GM06990 (cell line): ENCODE data around the gene ADCY7.
A peak's percentile ranks its signal among the peaks of the same experiment; 100 is the strongest.

Experiments
- DNase-seq: peaks from one replicate; pipeline ENCODE4 v3.0.0-alpha.2; 2011; ENCODE audit not compliant: insufficient read length; ENCODE audit errors: extremely low read depth
- H3K27me3 ChIP-seq: replicated peaks from 2 replicates; pipeline ENCODE4 v1.6.0; 2011; ENCODE audit warnings: low read length; ENCODE audit not compliant: control insufficient read depth, insufficient read depth
- H3K36me3 ChIP-seq: 2 replicates; pipeline ENCODE4 v1.5.1; 2011; ENCODE audit warnings: low read length; ENCODE audit not compliant: control insufficient read depth, insufficient read depth
- H3K4me3 ChIP-seq: replicated peaks from 2 replicates; pipeline ENCODE4 v1.5.1; 2011; ENCODE audit warnings: low read depth, mild to moderate bottlenecking, control low read depth, low read length
- TF ChIP-seq, protein P1 (sequence below): IDR thresholded peaks from 2 replicates; pipeline ENCODE4 v1.5.1; 2011; ENCODE audit warnings: low read length, control low read depth, mild to moderate bottlenecking, inconsistent platforms; ENCODE audit not compliant: insufficient read depth, poor library complexity, severe bottlenecking

The ADCY7 gene

GRCh38 chr16:50271148-50272041 is 5.0 kb downstream of the ADCY7 start:
- no peaks in the 10 kb centered on the region for H3K27me3 ChIP-seq
- no peak overlapping the region for H3K4me3 ChIP-seq
- DNase-seq = no peak
- TF ChIP-seq, protein P1, sequence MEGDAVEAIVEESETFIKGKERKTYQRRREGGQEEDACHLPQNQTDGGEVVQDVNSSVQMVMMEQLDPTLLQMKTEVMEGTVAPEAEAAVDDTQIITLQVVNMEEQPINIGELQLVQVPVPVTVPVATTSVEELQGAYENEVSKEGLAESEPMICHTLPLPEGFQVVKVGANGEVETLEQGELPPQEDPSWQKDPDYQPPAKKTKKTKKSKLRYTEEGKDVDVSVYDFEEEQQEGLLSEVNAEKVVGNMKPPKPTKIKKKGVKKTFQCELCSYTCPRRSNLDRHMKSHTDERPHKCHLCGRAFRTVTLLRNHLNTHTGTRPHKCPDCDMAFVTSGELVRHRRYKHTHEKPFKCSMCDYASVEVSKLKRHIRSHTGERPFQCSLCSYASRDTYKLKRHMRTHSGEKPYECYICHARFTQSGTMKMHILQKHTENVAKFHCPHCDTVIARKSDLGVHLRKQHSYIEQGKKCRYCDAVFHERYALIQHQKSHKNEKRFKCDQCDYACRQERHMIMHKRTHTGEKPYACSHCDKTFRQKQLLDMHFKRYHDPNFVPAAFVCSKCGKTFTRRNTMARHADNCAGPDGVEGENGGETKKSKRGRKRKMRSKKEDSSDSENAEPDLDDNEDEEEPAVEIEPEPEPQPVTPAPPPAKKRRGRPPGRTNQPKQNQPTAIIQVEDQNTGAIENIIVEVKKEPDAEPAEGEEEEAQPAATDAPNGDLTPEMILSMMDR = no peak
- H3K36me3 ChIP-seq = peaks cover 3% of the 10 kb centered on the region

DNA sequence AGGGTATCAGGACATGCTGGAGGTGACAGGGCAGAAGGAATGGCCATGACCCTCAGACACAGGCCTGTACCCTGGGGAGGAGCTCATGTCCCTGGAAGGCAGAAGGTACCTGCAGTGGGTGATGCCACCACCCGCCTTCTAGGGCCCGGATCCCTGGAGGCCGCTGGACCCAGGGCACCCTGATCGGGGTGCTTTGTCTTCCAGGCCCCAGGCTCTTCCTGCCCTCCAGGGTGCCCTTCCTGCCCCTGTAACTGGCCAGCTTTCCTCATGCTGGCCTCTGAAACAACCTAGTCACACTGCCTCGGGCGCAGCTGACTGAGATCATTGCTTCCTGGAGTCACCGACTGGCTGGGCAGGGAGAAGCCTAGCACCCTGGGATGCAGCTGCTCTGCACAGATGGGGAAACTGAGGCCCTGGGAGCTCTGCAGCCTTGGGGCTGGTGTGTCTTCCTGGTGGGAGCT is 5.8 kb downstream of the ADCY7 start:
- H3K27me3 ChIP-seq = no peaks in the 10 kb centered on the region
- H3K36me3 ChIP-seq = peaks cover 3% of the 10 kb centered on the region
- H3K4me3 ChIP-seq = no peak overlapping the region
- DNase-seq = no peak
- TF ChIP-seq, protein P1 = no peak

- Histone ChIP-seq H3K27me3 (no peaks in the 10 kb centered on the region), H3K36me3 (peaks cover 3% of the 10 kb centered on the region), H3K4me3 (no peak overlapping the region)
- no peak for DNase-seq
- TF ChIP-seq, protein P1 = no peak
Measured at GRCh38 chr16:50272687-50273381, 6.5 kb downstream of the ADCY7 start.

GRCh38 chr16:50273382-50273690 is 7.0 kb downstream of the ADCY7 start:
- DNase-seq = no peak
- TF ChIP-seq, protein P1 = no peak
- Histone ChIP-seq H3K27me3 (no peaks in the 10 kb centered on the region), H3K4me3 (no peak overlapping the region), H3K36me3 (peaks cover 3% of the 10 kb centered on the region)

DNA sequence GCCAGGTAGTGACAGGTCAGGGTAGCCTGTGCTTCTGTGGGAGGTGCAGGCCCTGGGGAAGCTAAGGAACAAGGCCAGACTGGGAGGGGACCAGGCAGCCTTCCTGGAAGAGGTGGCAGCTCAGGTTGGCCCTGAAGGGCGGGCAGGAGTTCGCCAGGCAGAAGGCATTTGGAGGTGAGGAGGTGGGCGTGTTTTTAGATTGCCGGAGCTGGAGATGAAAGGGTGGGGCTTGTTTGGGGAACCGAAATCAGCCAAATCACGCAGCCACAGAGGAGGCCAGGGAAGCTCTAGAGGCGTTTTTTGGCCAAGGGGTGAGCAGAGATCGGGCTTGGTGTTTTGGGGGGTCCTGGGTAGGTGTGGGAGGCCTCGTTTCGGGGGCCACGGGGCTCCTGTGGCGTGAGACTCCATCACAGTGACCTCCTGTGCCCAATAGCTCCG is 7.6 kb downstream of the ADCY7 start:
- TF ChIP-seq, protein P1 = no peak
- DNase-seq = peak; percentile 87
- no peaks in the 10 kb centered on the region for H3K27me3 ChIP-seq
- peak overlapping the region; percentile 85 for H3K4me3 ChIP-seq
- peaks cover 3% of the 10 kb centered on the region for H3K36me3 ChIP-seq
